Transverse colon (tissue), 4 donors: ENCODE results near the gene PTPRN2. TPM values are rescaled to one million over a fixed set of nuclear protein-coding genes. Genes with fewer than 3 reads are reported as not detected.

Experiments
- DNase-seq: peaks from one replicate; pipeline ENCODE4 v3.0.0-alpha.2; 2019
- H3K27ac ChIP-seq, 4 donors: fragments of 200-600 bp; sonication (generic); 2 replicates each; pipeline ENCODE4 v1.5.1; 2016 to 2018; ENCODE audit warnings: inconsistent platforms in 4 of 4
- H3K27me3 ChIP-seq: fragments of 200-600 bp; sonication (generic); 2 replicates; pipeline ENCODE4 v1.5.1; 2017; ENCODE audit warnings: inconsistent platforms
- H3K36me3 ChIP-seq, 4 donors: fragments of 200-600 bp; sonication (generic); 2 replicates each; pipeline ENCODE4 v1.5.1; 2017 to 2019; ENCODE audit warnings: inconsistent platforms in 4 of 4
- H3K4me1 ChIP-seq, 4 donors: fragments of 200-600 bp; sonication (generic); 2 replicates each; pipeline ENCODE4 v1.5.1; 2017 to 2020; ENCODE audit warnings: inconsistent platforms in 4 of 4
- H3K4me3 ChIP-seq, 4 donors: fragments of 200-600 bp; sonication (generic); 1 replicate in 1 of 4; 2 replicates in 3 of 4; pipeline versions ENCODE4 v1.5.1 to v1.6.1; 2017 to 2019; ENCODE audit warnings: inconsistent platforms in 4 of 4
- H3K9me3 ChIP-seq, 2 donors: fragments of 200-600 bp; sonication (generic); 2 replicates each; pipeline ENCODE4 v1.5.1; 2017 to 2019; ENCODE audit warnings: inconsistent platforms in 2 of 2
- EP300 ChIP-seq: sonication (generic); formaldehyde crosslinking; IDR thresholded peaks from one replicate; pipeline ENCODE4 v1.6.1; 2017; ENCODE audit warnings: antibody characterized with exemption, low read depth
- POLR2A ChIP-seq: fragments of 450-650 bp; IDR thresholded peaks from one replicate; pipeline ENCODE4 v1.6.1; 2016; ENCODE audit warnings: antibody characterized with exemption, mild to moderate bottlenecking, moderate library complexity
- POLR2AphosphoS5 ChIP-seq, 3 donors: sonication (generic); formaldehyde crosslinking; IDR thresholded peaks; one replicate each; pipeline ENCODE4 v1.6.1; 2016; ENCODE audit warnings: antibody characterized with exemption in 3 of 3
- WGBS, 2 donors: methylation state at CpG; one replicate each; pipeline ENCODE4 v1.1.5; 2018; ENCODE audit warnings: low coverage in 1 of 2; 5-methylcytosine and 5-hydroxymethylcytosine counted together
- in situ Hi-C, 4 donors: fragments of 200-750 bp; cut with MboI; loops; one replicate each; pipeline versions ENCODE4 v1.15.0 to v1.15.1; 2017; ENCODE audit warnings: low sequenced_read_pairs in 3 of 4, low pct_ligation_motif_present in 1 of 4, low pct_unique_long_range_greater_than_20kb in 1 of 4
- intact Hi-C: fragments of 100-400 bp; cut with DNase I; formaldehyde crosslinking; loops from one replicate; pipeline ENCODE4 v1.15.1; 2023; ENCODE audit warnings: low total_unique reads
- total RNA-seq, 4 donors: library from RNA; depleted of rRNA; stranded (reverse); fragments of >200 nt; gene quantifications; one replicate each; pipeline ENCODE4 v1.1.0, GENCODE V29; 2016
- TF ChIP-seq, protein P1 (sequence below), 5 experiments: fragments of 200-600 bp in 3 of 5; fragments of 450-650 bp in 2 of 5; sonication (generic) in 3 of 5; IDR thresholded peaks; 1 replicate in 2 of 5; 2 replicates in 3 of 5; pipeline ENCODE4 v1.5.1; 2016 to 2017; ENCODE audit warnings: antibody characterized with exemption in 5 of 5, inconsistent platforms in 3 of 5, mild to moderate bottlenecking in 2 of 5, moderate library complexity in 1 of 5

PTPRN2 gene
- total RNA-seq, 4 donors from 2014 or later, result 15.4 to 31.1 (median 21.8) TPM

DNA sequence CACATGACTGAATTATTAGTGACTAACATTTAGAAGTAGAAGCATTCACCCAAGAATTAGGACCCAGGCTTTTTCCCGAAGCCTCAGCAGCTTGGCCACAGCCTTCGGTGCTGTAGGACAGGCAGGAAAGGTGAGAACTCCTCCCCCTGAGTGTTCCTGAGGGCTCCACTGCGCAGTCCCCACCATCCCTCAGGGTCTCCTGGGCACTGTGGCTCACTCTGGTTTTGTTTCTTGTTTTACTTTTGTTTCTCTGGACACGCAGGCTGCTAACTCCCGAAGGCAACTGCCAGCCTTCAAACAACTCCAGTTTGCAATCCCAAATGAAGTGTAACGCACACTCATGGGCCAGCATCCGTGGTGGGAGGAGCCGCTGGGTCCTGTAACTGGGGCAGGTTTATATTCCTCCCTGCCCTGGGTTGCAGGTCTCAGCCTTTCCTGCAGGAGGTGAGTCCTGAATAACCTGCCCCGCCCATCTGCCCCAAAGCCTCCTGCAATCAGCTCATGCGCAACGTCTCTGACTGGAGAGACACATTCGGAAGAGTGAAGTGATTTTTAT lies 492.9 kb downstream of the PTPRN2 start:
- no peaks in the 10 kb centered on the region for H3K4me1 ChIP-seq
- in situ Hi-C loops (no loop called here), intact Hi-C loops (no loop called here)
- WGBS, 2 donors, result 66% methylated on average over 12 of the region's 12 CpGs; no CpG with 5 or more reads in 1 of the 2 donors
- H3K9me3 ChIP-seq, result no peaks in the 10 kb centered on the region
- TF ChIP-seq, protein P1, sequence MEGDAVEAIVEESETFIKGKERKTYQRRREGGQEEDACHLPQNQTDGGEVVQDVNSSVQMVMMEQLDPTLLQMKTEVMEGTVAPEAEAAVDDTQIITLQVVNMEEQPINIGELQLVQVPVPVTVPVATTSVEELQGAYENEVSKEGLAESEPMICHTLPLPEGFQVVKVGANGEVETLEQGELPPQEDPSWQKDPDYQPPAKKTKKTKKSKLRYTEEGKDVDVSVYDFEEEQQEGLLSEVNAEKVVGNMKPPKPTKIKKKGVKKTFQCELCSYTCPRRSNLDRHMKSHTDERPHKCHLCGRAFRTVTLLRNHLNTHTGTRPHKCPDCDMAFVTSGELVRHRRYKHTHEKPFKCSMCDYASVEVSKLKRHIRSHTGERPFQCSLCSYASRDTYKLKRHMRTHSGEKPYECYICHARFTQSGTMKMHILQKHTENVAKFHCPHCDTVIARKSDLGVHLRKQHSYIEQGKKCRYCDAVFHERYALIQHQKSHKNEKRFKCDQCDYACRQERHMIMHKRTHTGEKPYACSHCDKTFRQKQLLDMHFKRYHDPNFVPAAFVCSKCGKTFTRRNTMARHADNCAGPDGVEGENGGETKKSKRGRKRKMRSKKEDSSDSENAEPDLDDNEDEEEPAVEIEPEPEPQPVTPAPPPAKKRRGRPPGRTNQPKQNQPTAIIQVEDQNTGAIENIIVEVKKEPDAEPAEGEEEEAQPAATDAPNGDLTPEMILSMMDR (IDR thresholded peaks at IDR 0.05), result no peak
- TF ChIP-seq POLR2A (no peak), EP300 (no peak), POLR2AphosphoS5 (IDR thresholded peaks at IDR 0.05) (no peak)
- H3K27ac ChIP-seq, result no peak overlapping the region
- H3K4me3 ChIP-seq, result no peak overlapping the region
- no peak for DNase-seq
- no peaks in the 10 kb centered on the region for H3K36me3 ChIP-seq
- no peaks in the 10 kb centered on the region for H3K27me3 ChIP-seq

DNA sequence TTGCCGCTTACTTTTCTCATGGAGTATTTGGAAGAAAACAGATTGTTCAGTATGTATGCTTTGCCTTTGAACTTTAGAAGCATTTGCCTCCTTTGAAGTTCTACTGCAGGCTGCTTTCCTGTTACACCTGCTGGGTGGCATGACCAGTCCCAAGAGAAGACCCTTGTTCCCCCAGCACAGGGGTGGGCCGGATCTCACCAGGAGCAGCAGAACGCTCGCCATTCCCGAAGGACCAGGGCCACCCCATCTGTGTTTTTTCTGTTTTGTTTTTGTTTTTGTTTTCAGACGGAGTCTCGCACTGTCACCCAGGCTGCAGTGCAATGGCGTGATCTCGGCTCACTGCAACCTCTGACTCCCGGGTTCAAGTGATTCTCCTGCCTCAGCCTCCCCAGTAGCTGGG lies 493.6 kb downstream of the PTPRN2 start:
- WGBS, 2 donors, result 92 to 96% methylated on average over 9 to 10 of the region's 10 CpGs
- no peaks in the 10 kb centered on the region for H3K4me1 ChIP-seq
- in situ Hi-C loops (no loop called here), intact Hi-C loops (no loop called here)
- no peak for DNase-seq
- TF ChIP-seq POLR2A (no peak), EP300 (no peak), POLR2AphosphoS5 (IDR thresholded peaks at IDR 0.05) (no peak)
- TF ChIP-seq, protein P1 (IDR thresholded peaks at IDR 0.05), result no peak
- no peaks in the 10 kb centered on the region for H3K27me3 ChIP-seq
- H3K36me3 ChIP-seq, result no peaks in the 10 kb centered on the region
- H3K9me3 ChIP-seq, result no peaks in the 10 kb centered on the region
- no peak overlapping the region for H3K4me3 ChIP-seq
- H3K27ac ChIP-seq, result no peak overlapping the region

DNA sequence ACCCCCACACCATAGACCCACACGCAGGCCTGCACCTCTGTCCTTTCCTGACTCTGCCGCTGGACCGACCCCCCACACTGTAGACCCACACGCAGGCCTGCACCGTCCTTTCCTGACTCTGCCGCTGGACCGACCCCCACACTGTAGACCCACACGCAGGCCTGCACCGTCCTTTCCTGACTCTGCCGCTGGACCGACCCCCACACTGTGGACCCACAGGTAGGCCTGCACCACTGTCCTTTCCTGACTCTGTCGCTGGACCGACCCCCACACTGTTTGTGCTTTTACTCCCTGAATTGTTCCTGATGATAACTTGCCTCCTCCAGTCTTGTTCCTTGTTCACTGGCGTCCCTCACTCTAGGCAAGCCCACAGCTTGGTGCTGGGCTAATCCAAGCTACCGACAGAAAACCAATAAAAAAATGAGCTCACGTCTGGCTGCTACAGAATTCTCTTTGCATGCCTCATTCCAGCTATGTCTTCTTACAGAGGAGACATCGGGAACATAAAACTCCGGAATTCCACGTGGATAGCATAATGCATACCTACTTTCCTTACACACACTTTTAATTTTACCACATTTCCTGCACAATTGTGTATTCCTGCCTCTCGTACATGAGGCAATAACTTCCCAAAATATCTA lies 494.3 kb downstream of the PTPRN2 start:
- Histone ChIP-seq H3K4me3 (no peak overlapping the region), H3K27me3 (no peaks in the 10 kb centered on the region), H3K27ac (no peak overlapping the region), H3K4me1 (no peaks in the 10 kb centered on the region), H3K36me3 (no peaks in the 10 kb centered on the region), H3K9me3 (no peaks in the 10 kb centered on the region)
- DNase-seq, result no peak
- TF ChIP-seq POLR2AphosphoS5 (IDR thresholded peaks at IDR 0.05) (no peak), POLR2A (no peak), EP300 (no peak)
- TF ChIP-seq, protein P1 (IDR thresholded peaks at IDR 0.05), result no peak
- WGBS, 2 donors, result 82 to 86% methylated on average over 17 to 20 of the region's 20 CpGs
- in situ Hi-C loops, result no loop called here
- intact Hi-C loops, result no loop called here

DNA sequence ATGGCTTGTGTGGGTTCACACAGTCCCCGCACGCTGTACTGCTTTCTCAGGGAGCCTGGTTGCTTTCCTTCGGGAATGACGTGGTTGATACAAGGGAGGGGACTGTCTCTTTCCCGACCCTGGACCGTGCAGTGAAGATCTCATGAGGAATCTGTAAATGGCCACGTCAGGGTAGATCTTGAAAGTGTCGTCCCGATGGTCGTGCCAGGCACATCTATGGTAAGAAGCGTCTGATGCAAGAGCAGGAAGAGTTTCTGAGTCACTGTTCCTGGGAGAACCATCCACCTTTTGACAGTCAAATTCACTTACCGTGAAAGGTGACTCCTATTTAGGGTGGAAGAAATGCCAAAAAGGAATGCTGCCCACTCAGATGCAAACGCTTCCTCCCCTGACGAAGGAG lies 500.4 kb downstream of the PTPRN2 start:
- Histone ChIP-seq H3K27ac (no peak overlapping the region), H3K4me1 (no peaks in the 10 kb centered on the region), H3K27me3 (no peaks in the 10 kb centered on the region), H3K36me3 (no peaks in the 10 kb centered on the region), H3K4me3 (no peak overlapping the region), H3K9me3 (no peaks in the 10 kb centered on the region)
- in situ Hi-C loops (no loop called here), intact Hi-C loops (no loop called here)
- TF ChIP-seq POLR2A (no peak), EP300 (no peak), POLR2AphosphoS5 (IDR thresholded peaks at IDR 0.05) (no peak)
- TF ChIP-seq, protein P1 (IDR thresholded peaks at IDR 0.05), result no peak
- no peak for DNase-seq
- WGBS, 2 donors, result 82% methylated on average over 14 of the region's 14 CpGs; no CpG with 5 or more reads in 1 of the 2 donors
